Panc1 (cell line): Measurements from ENCODE around the gene TMEM138. TPM values are rescaled to one million over a fixed set of nuclear protein-coding genes. Genes with fewer than 3 reads are reported as not detected.

Experiments used
- ATAC-seq: fragments of 200-7000 bp; cut with Tn5 transposase; 2 replicates; pipeline ENCODE4 v1.9.1; 2020; ENCODE audit warnings: mild to moderate bottlenecking, moderate library complexity
- BruUV-seq: library from RNA; stranded (reverse); fragments of 400-500 nt; replicated peaks from 2 replicates; lab custom pipeline; 2021; lab: Mats Ljungman, UMichigan
- CTCF ChIA-PET: fragments of 300-600 bp; sonication (Branson Sonifier 250); formaldehyde crosslinking; loops from one replicate; lab custom pipeline; 2022; ENCODE audit warnings: antibody characterized with exemption; lab: Charles Lee
- POLR2A ChIA-PET: fragments of 300-600 bp; sonication (Branson Sonifier 250); formaldehyde crosslinking; loops from one replicate; lab custom pipeline; 2022; ENCODE audit warnings: antibody characterized with exemption; lab: Charles Lee
- DNase-seq: peaks from one replicate; pipeline ENCODE4 v3.0.0-alpha.2; 2010; ENCODE audit warnings: low read depth, low spot score
- H3K27ac ChIP-seq: 2 replicates; pipeline ENCODE4 v1.5.1; 2011; ENCODE audit warnings: mild to moderate bottlenecking, low read length, inconsistent platforms
- H3K27me3 ChIP-seq: fragments of 200-500 bp; sonication (Bioruptor generic); 2 replicates; pipeline ENCODE4 v1.6.0; 2014; ENCODE audit warnings: low read length, inconsistent platforms; ENCODE audit not compliant: control insufficient read depth, insufficient read depth
- H3K36me3 ChIP-seq: fragments of 200-500 bp; sonication (Bioruptor generic); 2 replicates; pipeline ENCODE4 v1.5.1; 2014; ENCODE audit warnings: inconsistent platforms, mild to moderate bottlenecking, low read length, moderate library complexity; ENCODE audit not compliant: control insufficient read depth, insufficient read depth
- H3K4me1 ChIP-seq: 2 replicates; pipeline ENCODE4 v1.5.1; 2011; ENCODE audit warnings: inconsistent platforms, mild to moderate bottlenecking, low read length, moderate library complexity; ENCODE audit not compliant: control insufficient read depth, insufficient read depth
- H3K4me3 ChIP-seq, 2 experiments: 2 replicates each; pipeline ENCODE4 v1.5.1; 2011 to 2012; ENCODE audit warnings: low read depth in 2 of 2, low read length in 2 of 2, mild to moderate bottlenecking in 2 of 2, inconsistent platforms in 1 of 2, moderate library complexity in 1 of 2
- H3K9me3 ChIP-seq: fragments of 200-500 bp; sonication (Bioruptor generic); 2 replicates; pipeline ENCODE4 v1.5.1; 2014; ENCODE audit warnings: low read depth, mild to moderate bottlenecking, inconsistent platforms, low read length, moderate library complexity; ENCODE audit not compliant: control insufficient read depth, insufficient read depth
- CTCF ChIP-seq: fragments of 450-650 bp; IDR thresholded peaks from 2 replicates; pipeline ENCODE4 v1.5.1; 2017; ENCODE audit warnings: mild to moderate bottlenecking
- POLR2AphosphoS5 ChIP-seq: IDR thresholded peaks from 2 replicates; pipeline ENCODE4 v1.6.1; 2012; ENCODE audit warnings: mild to moderate bottlenecking, low read depth, low read length, moderate library complexity
- REST ChIP-seq, 2 experiments: IDR thresholded peaks; 2 replicates each; pipeline ENCODE4 v1.6.1; 2011 to 2012; ENCODE audit warnings: low read depth in 2 of 2, control low read depth in 1 of 2, low read length in 1 of 2, mild to moderate bottlenecking in 1 of 2, moderate library complexity in 1 of 2; ENCODE audit not compliant: insufficient read depth in 1 of 2
- SIN3A ChIP-seq: IDR thresholded peaks from 2 replicates; pipeline ENCODE4 v1.6.1; 2012; ENCODE audit warnings: low read depth, mild to moderate bottlenecking, low read length, moderate library complexity, borderline replicate concordance; ENCODE audit not compliant: insufficient read depth
- TCF7L2 ChIP-seq: IDR thresholded peaks from 2 replicates; pipeline ENCODE4 v1.6.1; 2011; ENCODE audit warnings: mild to moderate bottlenecking, low read depth, low read length, inconsistent platforms
- in situ Hi-C: cut with HindIII; loops from 2 replicates; pipeline ENCODE4 v1.10.0; 2016; ENCODE audit warnings: low sequenced_read_pairs, low pct_unique_long_range_greater_than_20kb
- intact Hi-C: fragments of 100-400 bp; cut with micrococcal nuclease; formaldehyde crosslinking; loops from one replicate; pipeline ENCODE4 v1.10.0; 2022; ENCODE audit not compliant: unreplicated experiment
- total RNA-seq: library from RNA; stranded (reverse); gene quantifications from one replicate; pipeline ENCODE4 v1.2.1, GENCODE V29; 2021; ENCODE audit not compliant: unreplicated experiment

The TMEM138 gene
- total RNA-seq, 1 experiment from 2014 or later, result 86.6 TPM

- ATAC-seq (peak; percentile 63), DNase-seq (no peak)
- H3K4me3 ChIP-seq, result peak overlapping the region; percentile 67 to 86
- TF ChIP-seq REST (IDR thresholded peaks at IDR 0.05; ENCODE audit: insufficient read depth in 1 of 2, low read depth in 2 of 2, low read length in 1 of 2) (no peak), CTCF (peak; percentile 33; the same call in 1 of the 2 replicates), TCF7L2 (no peak), POLR2AphosphoS5 (no peak), SIN3A (no peak)
- H3K27ac ChIP-seq, result peak overlapping the region; percentile 91
- no peaks in the 10 kb centered on the region; the same call in 1 of the 2 replicates for H3K36me3 ChIP-seq
- 0 out of 2 replicates have a peak, but pooled peaks cover 3% of the 10 kb centered on the region for H3K9me3 ChIP-seq
- BruUV-seq, result no TSS peak
- ChIA-PET POLR2A (interaction anchor here (0.6 to 1.0 kb wide), 2 partner anchors 31 to 485 kb away, joined by 3 read pairs; partner anchors contain the start of genes CYB561A3 and TMEM138), CTCF (interaction anchor here (1.6 to 1.7 kb wide), 2 partner anchors 42 to 57 kb away, joined by 4 to 9 read pairs; no protein-coding TSS in a partner anchor)
- no peaks in the 10 kb centered on the region for H3K27me3 ChIP-seq
- intact Hi-C loops (no loop called here), in situ Hi-C loops (no loop called here)
- H3K4me1 ChIP-seq, result peaks cover 10% of the 10 kb centered on the region
These were observed 30.9 kb downstream of the TMEM138 start for GRCh38 chr11:61392981-61393595.

GRCh38 chr11:61401173-61401572 is 39.0 kb downstream of the TMEM138 start:
- Histone ChIP-seq H3K36me3 (peaks cover 19% of the 10 kb centered on the region), H3K27me3 (no peaks in the 10 kb centered on the region), H3K9me3 (no peaks in the 10 kb centered on the region), H3K4me1 (no peaks in the 10 kb centered on the region), H3K4me3 (no peak overlapping the region), H3K27ac (no peak overlapping the region)
- no TSS peak for BruUV-seq
- ATAC-seq, result peak; percentile 50; the same call in 1 of the 2 replicates
- in situ Hi-C loops (no loop called here), intact Hi-C loops (no loop called here)
- TF ChIP-seq TCF7L2, result no peak
- TF ChIP-seq CTCF, result no peak
- no peak; the same call in 1 of the 2 replicates for TF ChIP-seq POLR2AphosphoS5
- no peak for TF ChIP-seq SIN3A
- no peak for TF ChIP-seq REST (IDR thresholded peaks at IDR 0.05; ENCODE audit: insufficient read depth in 1 of 2, low read depth in 2 of 2, low read length in 1 of 2)
- POLR2A ChIA-PET, result interaction anchor here (0.6 kb wide), 1 partner anchor 58 kb away, joined by 3 read pairs; no protein-coding TSS in a partner anchor
- no peak for DNase-seq
- CTCF ChIA-PET, result interaction anchor here (0.7 kb wide), 1 partner anchor 15 kb away, joined by 3 read pairs; no protein-coding TSS in a partner anchor
